Memory B cell (primary cell): ENCODE measurements around the gene TMEM37.
"Not testable (repeated sequence)": the region's sequence is repeated elsewhere in the genome, so short reads cannot be mapped to it uniquely, and the experiment has no call there.

Experiments used
- ATAC-seq: fragments of 150-1000 bp; cut with Tn5 transposase; 2 replicates; pipeline ENCODE4 v1.10.0; 2021; ENCODE audit warnings: low read depth, mild to moderate bottlenecking, moderate library complexity
- DNase-seq, 2 donors: peaks; one replicate each; pipeline ENCODE4 v3.0.0; 2022; ENCODE audit warnings: low spot score in 2 of 2
- H3K27ac Mint-ChIP-seq: one replicate; pipeline ENCODE4 v1.8.0; 2022; ENCODE audit warnings: mild to moderate bottlenecking, moderate library complexity, mixed read lengths
- H3K27me3 Mint-ChIP-seq: one replicate; pipeline ENCODE4 v1.8.0; 2022; ENCODE audit warnings: mixed read lengths
- H3K36me3 Mint-ChIP-seq: one replicate; pipeline ENCODE4 v1.8.0; 2022; ENCODE audit warnings: mild to moderate bottlenecking, mixed read lengths
- H3K4me1 Mint-ChIP-seq: one replicate; pipeline ENCODE4 v1.8.0; 2022; ENCODE audit warnings: mixed read lengths
- H3K4me3 Mint-ChIP-seq: one replicate; pipeline ENCODE4 v1.8.0; 2022; ENCODE audit warnings: mild to moderate bottlenecking, moderate library complexity, mixed read lengths
- H3K9me3 Mint-ChIP-seq: one replicate; pipeline ENCODE4 v1.8.0; 2022; ENCODE audit warnings: mixed read lengths

TMEM37 gene

GRCh38 chr2:119431155-119431975, at the start of gene TMEM37:
TSS of gene TMEM37 (plus strand) at chr2:119431854. CDS start at chr2:119431904, 50 bp downstream.
- Mint-ChIP-seq H3K4me1 (peaks cover 7% of the 10 kb centered on the region), H3K4me3 (peak within 1 kb of the TSS; percentile 72), H3K9me3 (no peaks in the 10 kb centered on the region), H3K27me3 (peaks cover 35% of the 10 kb centered on the region), H3K36me3 (no peaks in the 10 kb centered on the region), H3K27ac (no peak within 1 kb of the TSS)
- DNase-seq = peak in 1 of 2 donors; percentile 35
- peak; percentile 80 for ATAC-seq

- H3K4me1 Mint-ChIP-seq = peaks cover 5% of the 10 kb centered on the region
- no peak overlapping the region for H3K27ac Mint-ChIP-seq
- DNase-seq = no peak
- peaks cover 4% of the 10 kb centered on the region for H3K36me3 Mint-ChIP-seq
- ATAC-seq = no peak
- no peak overlapping the region for H3K4me3 Mint-ChIP-seq
- H3K9me3 Mint-ChIP-seq = no peaks in the 10 kb centered on the region
- peaks cover 13% of the 10 kb centered on the region for H3K27me3 Mint-ChIP-seq
Measured at GRCh38 chr2:119383410-119384140, 48.1 kb upstream of the TMEM37 start.

GRCh38 chr2:119384971-119385370, 46.7 kb upstream of the TMEM37 start:
- H3K36me3 Mint-ChIP-seq = peaks cover 4% of the 10 kb centered on the region
- no peak for DNase-seq
- no peak overlapping the region for H3K27ac Mint-ChIP-seq
- peaks cover 5% of the 10 kb centered on the region for H3K4me1 Mint-ChIP-seq
- no peak overlapping the region for H3K4me3 Mint-ChIP-seq
- no peaks in the 10 kb centered on the region for H3K9me3 Mint-ChIP-seq
- ATAC-seq = no peak
- H3K27me3 Mint-ChIP-seq = peaks cover 13% of the 10 kb centered on the region

- H3K4me1 Mint-ChIP-seq = peaks cover 5% of the 10 kb centered on the region
- DNase-seq = no peak
- H3K27me3 Mint-ChIP-seq = peaks cover 13% of the 10 kb centered on the region
- no peak overlapping the region for H3K4me3 Mint-ChIP-seq
- ATAC-seq = no peak
- H3K9me3 Mint-ChIP-seq = no peaks in the 10 kb centered on the region
- no peak overlapping the region for H3K27ac Mint-ChIP-seq
- peaks cover 4% of the 10 kb centered on the region for H3K36me3 Mint-ChIP-seq
Measured at GRCh38 chr2:119385466-119385865, 46.2 kb upstream of the TMEM37 start.

GRCh38 chr2:119387381-119388129, 44.1 kb upstream of the TMEM37 start:
- Mint-ChIP-seq H3K9me3 (no peaks in the 10 kb centered on the region), H3K27ac (no peak overlapping the region), H3K4me1 (peaks cover 5% of the 10 kb centered on the region), H3K36me3 (peaks cover 4% of the 10 kb centered on the region), H3K27me3 (peaks cover 13% of the 10 kb centered on the region), H3K4me3 (no peak overlapping the region)
- DNase-seq (no peak), ATAC-seq (peak; percentile 50)

- Mint-ChIP-seq H3K9me3 (no peaks in the 10 kb centered on the region), H3K4me1 (peaks cover 5% of the 10 kb centered on the region), H3K4me3 (no peak overlapping the region), H3K36me3 (no peaks in the 10 kb centered on the region), H3K27me3 (peaks cover 5% of the 10 kb centered on the region), H3K27ac (no peak overlapping the region)
- ATAC-seq = no peak
- no peak for DNase-seq
Measured at GRCh38 chr2:119389615-119390306, 41.9 kb upstream of the TMEM37 start.

- Mint-ChIP-seq H3K9me3 (no peaks in the 10 kb centered on the region), H3K27ac (no peak overlapping the region), H3K27me3 (peaks cover 2% of the 10 kb centered on the region), H3K36me3 (no peaks in the 10 kb centered on the region), H3K4me1 (no peaks in the 10 kb centered on the region), H3K4me3 (no peak overlapping the region)
- DNase-seq (no peak), ATAC-seq (no peak)
Measured at GRCh38 chr2:119393971-119394748, 37.5 kb upstream of the TMEM37 start.

GRCh38 chr2:119397196-119397595, 34.5 kb upstream of the TMEM37 start:
- Mint-ChIP-seq H3K27me3 (peaks cover 4% of the 10 kb centered on the region), H3K4me1 (no peaks in the 10 kb centered on the region), H3K27ac (no peak overlapping the region), H3K9me3 (no peaks in the 10 kb centered on the region), H3K36me3 (no peaks in the 10 kb centered on the region), H3K4me3 (no peak overlapping the region)
- DNase-seq = no peak
- ATAC-seq = no peak

- ATAC-seq = no peak
- no peak overlapping the region for H3K4me3 Mint-ChIP-seq
Measured at GRCh38 chr2:119402106-119402505, 29.5 kb upstream of the TMEM37 start.

GRCh38 chr2:119402645-119403560, 28.8 kb upstream of the TMEM37 start:
- H3K4me3 Mint-ChIP-seq = no peak overlapping the region
- no peak for ATAC-seq
- peaks cover 3% of the 10 kb centered on the region for H3K4me1 Mint-ChIP-seq
- no peak for DNase-seq
- H3K36me3 Mint-ChIP-seq = no peaks in the 10 kb centered on the region
- peaks cover 2% of the 10 kb centered on the region for H3K9me3 Mint-ChIP-seq
- H3K27ac Mint-ChIP-seq = no peak overlapping the region
- peaks cover 7% of the 10 kb centered on the region for H3K27me3 Mint-ChIP-seq

More at GRCh38 chr2:119402106-119402505, 29.5 kb upstream of the TMEM37 start:
- Mint-ChIP-seq H3K27ac (no peak overlapping the region), H3K9me3 (peaks cover 2% of the 10 kb centered on the region), H3K4me1 (no peaks in the 10 kb centered on the region), H3K36me3 (no peaks in the 10 kb centered on the region), H3K27me3 (peaks cover 7% of the 10 kb centered on the region)
- no peak for DNase-seq

- H3K36me3 Mint-ChIP-seq, ATAC-seq, H3K4me3 Mint-ChIP-seq, H3K27ac Mint-ChIP-seq, H3K4me1 Mint-ChIP-seq, H3K27me3 Mint-ChIP-seq, H3K9me3 Mint-ChIP-seq, DNase-seq: not testable (repeated sequence)
Measured at GRCh38 chr2:119403618-119404017, 28.0 kb upstream of the TMEM37 start.

- H3K36me3 Mint-ChIP-seq = no peaks in the 10 kb centered on the region
- peaks cover 2% of the 10 kb centered on the region for H3K27me3 Mint-ChIP-seq
- H3K27ac Mint-ChIP-seq = no peak overlapping the region
- DNase-seq = no peak
- peaks cover 3% of the 10 kb centered on the region for H3K4me1 Mint-ChIP-seq
- ATAC-seq = no peak
- H3K4me3 Mint-ChIP-seq = no peak overlapping the region
- peaks cover 2% of the 10 kb centered on the region for H3K9me3 Mint-ChIP-seq
Measured at GRCh38 chr2:119405151-119405550, 26.5 kb upstream of the TMEM37 start.
